EL (cell line): ENCODE measurements around the gene CSF1R.

Source experiments
- DNase-seq: peaks from one replicate; pipeline ENCODE4 v3.0.0-alpha.2; 2016

CSF1R gene

GRCh38 chr5:150085950-150086715 is at the start of gene CSF1R:
TSS of gene CSF1R (minus strand) at chr5:150086554. CDS start at chr5:150086427, 127 bp downstream.
- DNase-seq, result no peak

GRCh38 chr5:150135557-150136304 is 49.4 kb upstream of the CSF1R start:
- DNase-seq, result no peak

- no peak for DNase-seq
These were observed 47.8 kb upstream of the CSF1R start for GRCh38 chr5:150134198-150134588.

DNA sequence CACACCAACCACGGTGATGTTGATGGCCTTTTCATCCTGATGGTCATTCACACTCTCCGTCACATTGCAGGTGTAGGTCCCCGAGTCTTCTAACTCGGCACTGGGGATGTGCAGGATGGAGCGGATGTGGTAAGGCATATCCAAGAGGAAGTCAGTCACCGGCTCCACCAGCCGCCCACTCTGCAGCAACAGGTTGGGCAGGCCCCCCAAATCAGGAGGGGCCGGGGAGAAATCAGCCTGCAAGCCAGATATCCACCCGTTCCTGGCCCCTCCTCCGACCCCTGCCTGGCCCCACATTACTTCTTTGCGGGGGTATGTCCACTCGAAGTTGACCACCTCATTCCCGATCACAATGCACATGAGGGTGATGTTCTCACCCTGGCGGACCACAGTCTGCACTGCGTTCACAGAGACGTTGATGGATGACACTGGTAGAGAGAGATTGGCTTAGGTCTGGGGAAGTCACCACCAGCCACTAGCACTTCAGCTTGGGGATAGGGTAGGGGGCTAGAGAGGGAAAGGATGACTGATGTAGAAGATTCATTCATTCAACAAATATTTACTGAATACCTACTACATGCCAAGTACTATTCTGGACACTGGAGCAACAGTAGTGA is 47.3 kb upstream of the CSF1R start:
- no peak for DNase-seq

DNA sequence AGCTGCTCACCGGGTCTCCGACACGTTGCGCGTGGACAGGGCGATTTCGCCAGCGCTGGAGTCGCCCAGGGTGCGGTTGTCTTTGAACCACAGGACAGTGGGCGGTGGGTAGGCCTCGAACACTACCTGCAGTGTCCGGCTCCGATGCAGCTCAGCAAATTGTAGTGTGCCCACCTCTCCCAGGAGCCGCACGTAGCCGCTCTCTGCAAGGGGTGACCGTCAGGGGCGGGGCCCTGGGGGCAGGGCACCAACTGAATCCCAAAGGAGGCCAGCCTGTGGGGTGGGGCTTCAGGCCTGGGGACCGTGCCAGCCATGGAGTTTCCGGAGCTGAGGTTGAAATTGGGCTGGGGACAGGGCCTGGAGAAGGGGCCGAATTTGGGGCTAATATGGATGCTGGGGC is 46.4 kb upstream of the CSF1R start:
- DNase-seq, result no peak

DNA sequence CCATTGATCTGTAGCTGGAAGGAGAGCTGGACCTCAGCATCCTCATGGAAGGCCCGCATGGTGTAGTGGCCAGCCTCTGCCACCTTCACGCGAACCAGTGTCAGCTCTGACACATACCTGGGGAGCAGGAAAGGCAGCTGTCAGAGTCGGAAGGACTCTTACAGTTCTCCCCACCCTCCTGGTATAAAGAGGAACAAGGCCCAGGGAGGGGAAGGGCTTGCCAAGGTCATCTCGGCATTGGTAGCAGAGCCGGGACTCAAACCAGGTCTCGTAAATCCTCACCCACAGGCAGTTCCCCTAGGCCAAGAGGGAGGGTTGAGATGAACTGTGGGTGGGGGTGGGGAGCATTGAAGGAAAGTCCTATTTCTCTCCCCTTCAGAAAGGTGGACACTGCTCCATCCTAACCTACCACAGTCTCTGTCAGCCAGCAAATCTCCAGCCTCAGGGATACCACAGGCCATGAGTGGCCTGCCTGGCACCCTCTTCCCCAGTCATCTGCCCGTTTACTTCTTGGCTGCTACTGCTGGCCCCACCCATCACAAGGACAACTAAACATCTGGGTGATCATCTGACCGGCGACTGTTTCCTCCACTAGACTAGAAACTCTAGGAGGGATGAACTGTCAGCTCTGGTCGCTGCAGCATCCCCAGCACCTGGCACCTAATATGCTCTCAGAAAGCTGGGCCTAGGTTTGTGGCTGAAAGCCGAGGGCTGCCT is 45.8 kb upstream of the CSF1R start:
- no peak for DNase-seq

DNA sequence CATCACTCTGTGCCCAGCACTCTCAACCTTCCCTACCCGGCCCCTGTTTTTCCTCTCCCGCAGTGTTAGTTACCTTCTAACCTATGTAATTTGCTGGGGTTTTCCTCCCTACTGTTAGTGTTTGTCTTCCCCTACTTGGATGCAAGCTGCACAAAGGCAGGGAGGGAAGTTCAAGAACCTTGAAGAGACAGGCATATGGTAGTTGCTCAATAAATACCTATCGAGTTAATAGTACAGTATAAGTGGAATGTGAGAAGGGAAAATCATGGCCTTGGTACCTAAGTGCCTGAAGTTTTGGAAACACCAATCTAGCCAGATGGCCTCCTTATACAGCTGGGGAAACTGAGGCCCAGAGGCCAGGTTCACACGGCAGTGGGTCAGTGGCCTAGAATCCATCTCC is 45.1 kb upstream of the CSF1R start:
- no peak for DNase-seq

GRCh38 chr5:150130493-150130922 is 44.2 kb upstream of the CSF1R start:
- DNase-seq, result no peak

DNA sequence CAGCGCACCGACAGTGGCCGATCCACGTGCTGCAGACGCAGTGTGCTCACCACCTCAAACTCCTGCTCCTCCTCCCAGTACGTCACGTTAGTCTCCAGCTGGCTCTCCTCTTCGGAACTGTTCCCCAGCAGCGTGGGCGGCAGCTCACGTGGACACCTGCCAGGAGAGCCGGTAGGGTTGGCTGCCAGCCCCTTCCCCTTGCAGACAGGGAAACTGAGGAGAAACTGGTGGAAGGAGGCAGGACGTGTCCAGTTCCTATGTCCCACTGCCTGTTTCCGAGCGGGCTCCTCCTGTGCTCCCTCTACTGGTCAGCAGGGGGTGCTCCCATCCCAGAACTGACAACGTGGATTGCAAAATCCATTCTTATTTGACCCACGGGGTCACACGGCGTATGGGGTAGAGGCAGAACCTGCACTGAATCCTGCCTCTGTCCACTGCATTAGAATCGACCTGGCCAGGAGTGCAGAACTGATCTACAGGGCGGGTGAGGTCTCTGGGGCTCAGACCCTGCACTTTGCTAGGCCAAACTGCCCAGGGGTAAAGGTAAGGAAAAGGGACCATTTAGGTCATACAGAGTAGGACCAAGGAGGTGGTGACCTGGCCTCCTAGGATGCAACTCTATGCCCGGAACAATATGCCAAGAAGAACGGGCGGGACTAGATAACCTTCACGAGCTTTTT is 43.6 kb upstream of the CSF1R start:
- DNase-seq, result peak; percentile 74

GRCh38 chr5:150129454-150129812 is 43.1 kb upstream of the CSF1R start:
- no peak for DNase-seq

- no peak for DNase-seq
These were observed 40.5 kb upstream of the CSF1R start for GRCh38 chr5:150126921-150127265.

DNA sequence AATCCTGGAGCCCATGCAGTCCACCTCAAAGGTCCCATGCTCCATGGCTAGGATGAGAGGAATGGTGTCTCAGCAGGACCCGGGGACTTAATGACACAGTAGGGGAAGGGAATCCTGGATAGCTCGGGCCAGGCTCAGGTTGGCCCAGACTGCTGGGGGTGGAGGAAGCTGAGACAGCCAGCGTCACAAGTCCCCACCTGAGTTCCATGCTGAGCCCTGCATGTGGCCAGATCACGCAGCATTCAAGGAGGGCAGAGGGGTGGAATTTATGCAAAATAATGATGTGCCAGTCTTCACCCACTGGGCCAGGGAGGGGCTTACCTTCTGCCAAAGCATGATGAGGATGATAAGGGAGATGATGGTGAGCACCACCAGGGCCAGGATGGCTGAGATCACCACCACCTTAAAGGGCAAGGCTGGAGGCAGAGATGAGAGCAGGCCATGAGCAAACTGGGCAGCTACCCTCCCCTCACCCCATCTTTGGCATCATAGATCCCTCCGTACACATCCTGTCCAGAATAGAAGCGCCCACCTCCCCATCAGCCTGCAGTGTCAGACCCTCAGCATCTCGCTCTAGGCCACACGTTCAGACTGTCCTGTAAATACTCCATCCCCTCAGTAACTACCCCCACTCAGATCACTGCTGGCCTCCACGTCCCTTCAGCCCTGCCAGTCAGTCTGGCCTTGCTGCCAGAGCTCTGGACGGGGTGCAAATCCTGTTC is 40.0 kb upstream of the CSF1R start:
- no peak for DNase-seq

GRCh38 chr5:150125334-150125733 is 39.0 kb upstream of the CSF1R start:
- no peak for DNase-seq

- DNase-seq, result no peak
These were observed 38.2 kb upstream of the CSF1R start for GRCh38 chr5:150124596-150124995.

DNA sequence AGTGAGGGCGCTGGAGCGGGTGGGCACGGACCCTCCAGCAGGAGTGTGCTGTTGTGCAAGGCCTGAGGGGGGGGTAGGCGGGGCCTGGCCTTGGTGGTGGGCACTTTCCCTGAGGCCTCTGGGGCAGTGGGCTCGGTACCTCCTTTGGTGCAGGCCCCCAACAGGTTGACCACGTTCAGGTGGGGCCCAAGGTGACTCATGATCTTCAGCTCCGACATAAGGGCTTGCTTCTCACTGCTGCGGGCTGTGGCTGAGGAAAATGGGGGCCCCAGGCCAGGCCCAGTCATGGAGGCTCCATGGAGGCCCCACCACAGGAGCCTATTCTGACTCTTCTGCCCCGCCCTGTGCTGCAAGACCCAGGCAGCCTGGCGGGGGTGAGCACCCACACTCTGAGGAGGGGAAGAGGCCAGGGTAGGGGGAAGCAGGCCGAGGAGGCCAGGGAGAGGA is 37.8 kb upstream of the CSF1R start:
- no peak for DNase-seq

DNA sequence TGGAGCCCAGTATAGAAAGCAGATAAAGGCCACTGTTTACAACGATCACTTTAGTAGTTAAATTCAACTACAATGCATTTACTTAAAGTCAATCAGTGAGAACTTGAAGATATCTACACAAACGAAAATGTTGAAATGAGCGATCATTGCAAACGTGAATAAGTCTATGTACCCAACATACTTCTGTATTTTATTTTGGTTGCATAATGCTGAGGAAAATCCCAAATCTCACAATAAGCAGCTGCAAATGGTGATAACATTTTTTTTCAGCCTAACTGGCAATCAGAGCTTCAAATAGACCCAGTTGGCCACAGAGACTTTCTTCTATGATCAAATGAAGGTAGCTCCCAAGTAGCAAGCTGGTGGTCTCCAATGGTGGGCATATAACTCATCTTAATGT is 37.2 kb upstream of the CSF1R start:
- no peak for DNase-seq

DNA sequence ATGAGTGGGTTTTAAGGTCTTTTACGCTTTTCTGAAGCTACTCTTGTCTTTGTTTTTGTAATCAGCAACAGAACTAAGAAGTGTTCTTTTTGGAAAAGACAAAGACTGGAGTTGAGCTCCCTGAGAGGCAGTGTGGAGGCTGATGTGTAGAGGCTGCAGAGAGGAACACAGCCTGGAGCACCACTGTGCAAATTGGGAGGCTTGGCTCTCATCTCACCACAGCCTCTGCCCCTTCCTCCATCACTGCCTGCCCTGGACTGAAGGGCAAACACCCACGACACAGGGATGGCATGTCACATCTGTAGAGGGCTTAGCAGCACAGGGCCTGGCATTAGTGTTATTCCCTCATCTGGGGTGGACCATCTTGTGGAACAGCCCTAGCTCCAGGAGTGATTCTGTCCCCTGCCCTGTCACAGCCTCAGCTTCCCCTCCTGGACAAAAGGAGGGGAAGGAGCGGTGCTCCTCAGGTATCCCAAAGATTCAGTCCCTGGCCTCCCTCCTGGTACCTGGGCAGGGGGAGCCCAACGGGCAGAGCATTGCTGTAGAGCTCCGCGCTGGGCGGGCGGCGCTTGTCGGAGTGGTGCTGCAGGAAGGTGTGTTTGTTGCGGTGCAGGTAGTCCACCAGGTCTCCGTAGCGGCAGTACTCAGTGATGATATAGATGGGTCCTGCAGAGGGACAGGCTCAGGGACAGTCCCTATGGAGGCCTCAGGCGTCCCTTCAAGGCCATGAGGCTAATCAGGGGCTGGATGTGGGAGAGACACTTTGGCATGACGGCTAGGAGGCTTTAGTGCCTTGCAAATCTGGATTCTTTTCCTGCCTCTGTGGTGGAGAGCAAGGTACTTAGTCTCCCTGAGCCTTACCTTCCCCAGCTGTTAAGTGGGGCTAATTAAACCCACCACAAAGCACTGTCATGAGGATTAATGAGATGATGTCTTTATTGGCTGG is 36.5 kb upstream of the CSF1R start:
- DNase-seq, result no peak

DNA sequence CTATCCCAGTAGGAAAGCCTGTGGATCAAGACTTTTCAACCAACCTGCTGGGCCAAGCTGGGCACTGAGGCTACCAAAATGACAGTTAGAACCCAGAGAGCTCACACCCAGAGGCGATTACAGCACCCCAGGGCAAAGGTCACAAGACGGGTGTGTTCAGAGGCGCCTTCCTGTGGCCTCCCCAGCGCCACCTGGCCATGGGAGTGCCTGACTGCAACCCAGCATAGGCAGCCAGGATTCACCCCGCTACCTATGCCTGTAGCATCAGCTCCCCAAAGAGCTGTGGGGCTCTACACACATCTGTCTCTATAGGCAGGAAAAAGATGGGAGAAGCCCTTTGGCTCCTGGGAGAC is 35.8 kb upstream of the CSF1R start:
- peak; percentile 25 for DNase-seq

- no peak for DNase-seq
These were observed 35.2 kb upstream of the CSF1R start for GRCh38 chr5:150121448-150122157.
